Renal cortical epithelial cell (primary cell): Measurements from ENCODE around the gene GSTA4. TPM values are rescaled to one million over a fixed set of nuclear protein-coding genes. Genes with fewer than 3 reads are reported as not detected.
"Not testable (repeated sequence)": the region's sequence is repeated elsewhere in the genome, so short reads cannot be mapped to it uniquely, and the experiment has no call there.

Experiments
- DNase-seq: peaks from one replicate; pipeline ENCODE4 v3.0.0-alpha.2; 2011; ENCODE audit warnings: low read depth
- total RNA-seq: library from RNA; depleted of rRNA; stranded (reverse); fragments of >200 nt; gene quantifications from 2 replicates; pipeline ENCODE4 v1.2.3, GENCODE V29; 2014

Gene GSTA4
- total RNA-seq, 1 donor from 2014 or later, result 36.6 TPM

- DNase-seq, result no peak
Observed at GRCh38 chr6:52976149-52976548, 18.9 kb downstream of the GSTA4 start.

DNA sequence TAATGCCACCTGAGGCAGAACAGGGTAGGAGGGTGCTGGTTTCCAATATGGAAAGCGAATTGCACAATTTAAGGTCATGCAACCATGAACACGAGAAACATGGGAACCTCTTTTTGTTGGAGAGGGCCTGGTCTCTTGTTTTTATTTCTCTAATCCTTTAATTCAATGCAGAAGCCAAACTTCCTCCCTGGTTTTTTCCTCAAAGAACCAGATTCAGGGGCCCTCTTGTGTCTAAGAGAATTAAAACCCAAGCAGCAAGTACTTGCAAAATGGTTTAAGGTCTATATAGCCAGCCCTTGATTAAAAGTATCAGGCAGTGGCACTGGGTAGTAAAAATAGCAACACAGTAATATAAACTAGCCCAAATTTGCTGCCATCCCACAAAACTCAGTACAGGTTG lies 19.5 kb downstream of the GSTA4 start:
- peak; percentile 40 for DNase-seq

DNA sequence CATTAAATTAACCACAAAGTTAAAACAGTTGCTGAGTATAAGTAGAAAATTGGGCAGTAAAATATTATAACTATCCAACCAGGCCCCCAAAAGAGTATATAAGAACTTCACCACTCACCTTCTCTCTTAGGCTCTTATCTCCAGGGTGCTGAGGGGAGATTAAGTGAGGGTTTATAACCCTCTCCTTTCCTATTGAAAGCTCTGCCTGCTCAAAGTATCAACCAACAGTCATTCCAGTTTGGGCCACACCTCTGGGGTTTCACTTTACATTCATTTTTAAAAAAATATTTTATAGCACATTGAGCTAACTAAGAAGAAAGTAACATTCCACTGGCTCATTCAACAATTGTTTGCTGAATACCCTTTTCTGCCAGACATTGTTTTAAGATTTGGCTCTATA lies 22.1 kb downstream of the GSTA4 start:
- DNase-seq, result no peak

- DNase-seq, result no peak
Observed at GRCh38 chr6:52969359-52969758, 25.7 kb downstream of the GSTA4 start.

DNA sequence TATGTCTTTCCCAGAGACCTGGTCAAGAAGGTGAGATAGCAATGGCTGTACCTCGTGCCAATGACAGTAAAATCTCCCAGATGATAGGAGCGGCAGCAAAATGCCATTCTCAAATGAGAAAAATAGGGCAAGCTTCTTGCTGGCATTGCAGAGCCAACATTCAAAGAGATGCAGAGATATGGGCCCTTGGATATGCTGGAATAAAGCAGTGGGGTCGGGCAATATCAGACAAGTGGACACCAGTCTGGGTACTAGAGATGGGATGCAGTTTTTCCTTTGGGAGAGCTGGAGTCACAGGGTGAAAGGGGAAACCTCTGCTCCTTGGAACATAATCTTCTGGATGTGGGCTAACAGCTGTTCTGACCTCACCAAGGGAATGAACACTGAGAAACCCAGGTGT lies 29.0 kb downstream of the GSTA4 start:
- DNase-seq, result no peak

GRCh38 chr6:52965380-52965779 lies 29.7 kb downstream of the GSTA4 start:
- no peak for DNase-seq

DNA sequence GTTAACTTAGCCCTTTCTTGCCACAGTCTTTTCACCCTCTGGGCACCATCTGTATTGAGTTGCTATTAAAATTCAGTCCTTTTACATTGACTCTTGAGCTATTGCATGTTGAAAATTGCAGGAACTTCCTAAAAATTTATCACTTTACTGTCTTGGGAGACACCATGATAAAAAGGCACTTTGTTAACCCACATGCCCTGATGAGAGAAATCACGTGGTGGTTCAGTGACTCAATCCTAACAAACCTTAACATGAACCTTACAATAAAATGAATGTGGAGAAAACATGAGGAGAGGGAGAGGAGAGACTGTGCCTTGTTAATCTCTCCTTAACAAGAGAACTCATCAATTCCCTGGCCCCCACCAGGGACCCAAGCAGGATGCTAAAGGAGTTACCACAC lies 30.8 kb downstream of the GSTA4 start:
- DNase-seq, result peak; percentile 13

DNA sequence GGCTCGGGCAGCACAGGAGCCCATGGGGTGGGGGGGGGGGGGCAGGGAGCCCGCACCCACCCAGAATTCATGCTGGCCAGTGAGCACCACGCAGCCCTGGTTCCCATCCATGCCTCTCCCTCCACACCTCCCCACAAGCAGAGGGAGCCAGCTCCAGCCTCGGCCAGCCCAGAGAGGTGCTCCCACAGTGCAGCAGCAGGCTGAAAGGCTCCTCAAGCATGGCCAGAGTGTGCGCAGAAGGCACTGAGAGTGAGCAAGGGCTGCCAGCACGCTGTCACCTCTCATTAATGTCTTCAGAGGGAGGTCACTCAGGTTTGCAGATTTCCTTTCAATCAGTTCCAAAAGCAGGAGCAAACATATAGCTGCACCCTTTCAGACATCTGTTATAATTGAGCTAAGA lies 32.4 kb downstream of the GSTA4 start:
- DNase-seq, result no peak

GRCh38 chr6:52961022-52961421 lies 34.1 kb downstream of the GSTA4 start:
- not testable (repeated sequence) for DNase-seq

GRCh38 chr6:52960211-52960610 lies 34.9 kb downstream of the GSTA4 start:
- peak; percentile 79 for DNase-seq

DNA sequence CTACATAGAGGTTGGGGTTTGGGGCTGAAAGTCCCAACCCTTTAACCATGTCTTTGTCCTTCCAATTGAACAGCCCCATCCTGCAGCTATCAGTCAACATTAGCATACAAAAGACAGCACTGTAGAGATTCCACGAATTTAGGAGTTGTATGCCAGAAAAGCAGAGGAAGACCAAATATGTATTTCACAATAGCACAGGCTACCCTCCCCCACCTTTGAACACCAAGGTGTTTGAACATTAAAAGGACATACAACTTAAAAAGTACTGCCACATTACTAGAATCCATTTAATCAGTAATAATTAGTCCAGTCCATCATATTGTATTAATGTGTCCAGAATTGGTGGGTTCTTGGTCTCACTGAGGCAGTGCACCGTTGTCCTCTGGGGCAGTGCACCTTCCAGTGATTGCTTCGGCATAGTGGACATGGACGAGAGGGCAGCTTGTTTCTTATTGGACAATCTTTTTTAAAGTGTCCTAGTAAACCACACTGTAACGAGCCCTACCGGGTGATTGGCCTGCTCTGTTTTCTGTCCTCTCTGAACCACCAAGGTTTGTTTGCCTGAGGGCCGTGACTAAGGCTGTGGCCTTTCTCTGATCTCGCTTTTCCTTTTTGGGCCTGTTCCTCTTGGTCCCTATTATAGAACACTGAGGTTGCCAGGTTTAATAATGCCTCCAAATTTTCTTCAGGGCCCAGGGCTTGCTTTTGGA lies 36.4 kb downstream of the GSTA4 start:
- no peak for DNase-seq

GRCh38 chr6:52955871-52956270 lies 39.2 kb downstream of the GSTA4 start:
- DNase-seq, result no peak

DNA sequence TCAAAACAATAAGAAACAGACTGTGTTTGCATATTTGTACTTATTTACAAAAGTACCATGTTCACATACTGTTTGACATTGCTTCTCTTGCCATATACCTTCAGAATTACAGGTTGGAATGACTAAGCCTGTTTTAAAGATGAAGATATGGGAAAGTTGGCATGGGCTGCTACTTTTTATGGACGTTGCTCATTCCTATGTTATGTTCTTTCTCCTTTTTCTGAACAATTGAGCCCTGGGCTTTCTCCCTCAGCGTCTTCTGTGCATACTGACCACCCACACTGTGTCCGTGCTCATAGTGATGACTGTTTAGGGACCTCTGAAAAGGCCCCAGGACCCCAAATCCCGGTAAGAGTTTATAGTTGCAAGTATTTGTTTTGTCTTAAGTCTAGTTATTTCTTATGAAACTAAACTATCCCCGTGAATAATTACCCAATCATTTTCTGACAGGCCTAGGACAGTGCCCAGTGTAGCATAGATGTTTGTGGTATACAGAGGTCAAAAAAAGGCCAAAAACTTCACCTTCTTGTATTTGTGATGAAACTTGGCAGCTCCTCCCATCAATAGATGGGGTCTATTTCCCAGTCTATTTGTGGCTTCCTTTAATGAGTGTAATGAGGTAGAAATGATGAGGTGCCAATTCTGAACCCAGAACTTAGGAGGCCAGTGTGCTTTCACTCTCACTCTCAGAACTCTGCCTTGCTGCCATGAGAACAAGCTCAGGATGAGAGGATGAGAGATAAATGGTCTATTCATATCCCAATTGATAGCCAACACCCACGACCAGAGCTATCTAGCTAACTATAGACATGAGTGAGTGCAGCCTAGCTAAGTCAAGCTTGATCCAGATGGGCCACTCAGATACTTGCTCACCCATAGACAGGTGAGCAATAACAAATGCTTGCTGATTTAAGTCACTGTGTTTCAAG lies 40.9 kb downstream of the GSTA4 start:
- DNase-seq, result peak; percentile 66

DNA sequence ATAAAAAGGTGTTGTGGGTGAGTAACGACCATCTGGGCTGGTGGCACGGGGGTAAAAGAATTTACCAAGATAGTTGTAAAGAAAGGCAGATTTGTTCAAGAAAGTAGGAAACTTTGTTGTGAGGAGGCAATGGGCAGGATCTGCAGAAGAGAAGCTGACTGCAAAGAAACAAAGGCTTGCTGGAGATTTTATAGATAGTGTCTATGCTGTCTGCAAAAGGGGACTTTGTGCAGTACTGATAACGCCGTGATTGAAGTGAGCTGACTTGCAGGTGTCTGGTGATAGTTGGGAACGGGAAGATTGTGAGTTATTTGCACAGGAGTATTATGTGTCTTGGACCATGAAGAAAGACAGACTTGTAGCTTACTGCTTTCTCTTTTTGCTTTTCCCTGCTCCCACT lies 48.8 kb downstream of the GSTA4 start:
- DNase-seq, result no peak

GRCh38 chr6:52942821-52943220 lies 52.3 kb downstream of the GSTA4 start:
- not testable (repeated sequence) for DNase-seq

GRCh38 chr6:52942221-52942620 lies 52.9 kb downstream of the GSTA4 start:
- no peak for DNase-seq

- DNase-seq, result peak; percentile 91
Observed at GRCh38 chr6:52937908-52938307, 57.2 kb downstream of the GSTA4 start.

GRCh38 chr6:52933778-52934177 lies 61.3 kb downstream of the GSTA4 start:
- no peak for DNase-seq

- no peak for DNase-seq
Observed at GRCh38 chr6:52931351-52931750, 63.7 kb downstream of the GSTA4 start.

DNA sequence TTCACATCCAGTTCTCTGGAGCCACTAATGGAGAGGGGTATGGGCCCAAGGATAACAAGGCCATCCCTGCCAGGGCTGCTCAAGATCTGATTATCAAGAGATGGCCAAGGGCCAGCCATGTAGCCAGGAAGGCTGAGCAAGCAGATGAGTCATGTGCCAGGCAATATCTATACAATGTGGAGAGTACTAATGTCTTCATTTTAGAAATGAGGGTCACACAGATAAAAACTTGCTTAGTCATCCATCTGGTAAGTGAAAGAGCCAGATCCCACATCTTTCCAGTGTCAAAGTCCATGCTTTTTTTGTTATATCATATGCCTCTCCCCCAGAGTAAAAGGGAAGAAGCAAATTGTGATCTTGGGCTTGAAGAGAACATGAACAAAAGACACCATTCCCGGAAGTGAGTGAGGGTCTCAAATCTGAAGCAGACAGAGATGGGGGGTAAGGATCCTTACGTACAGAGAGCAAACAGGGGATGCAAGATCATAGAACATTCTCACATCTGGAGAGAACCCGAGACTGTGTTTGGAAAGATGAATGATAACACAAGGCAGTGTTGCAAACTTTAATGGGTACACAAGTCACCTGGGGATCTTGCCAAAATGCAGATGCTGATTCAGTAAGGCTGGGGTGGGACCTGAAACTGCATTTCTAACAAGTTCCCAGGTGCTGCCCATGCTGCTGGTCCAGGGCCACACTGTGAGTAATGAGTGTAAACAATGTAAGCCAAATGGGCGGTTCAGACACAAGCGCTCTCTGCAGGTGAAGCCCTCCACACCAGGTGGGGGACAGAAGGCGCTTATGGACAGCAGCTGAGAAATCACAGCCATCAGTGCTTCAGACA lies 65.5 kb downstream of the GSTA4 start:
- DNase-seq, result peak; percentile 82
